T-cell (primary cell): ENCODE measurements around the gene GNB5. TPM values are rescaled to one million over a fixed set of nuclear protein-coding genes. Genes with fewer than 3 reads are reported as not detected.

ENCODE experiments used
- ATAC-seq, 4 experiments: fragments of 200-7000 bp in 3 of 4; fragments of 150-1000 bp in 1 of 4; cut with Tn5 transposase; replicated peaks in 1 of 4; 1 replicate in 3 of 4; 2 replicates in 1 of 4; pipeline ENCODE4 v1.10.0; 2021; ENCODE audit warnings: moderate library complexity in 3 of 4, mild to moderate bottlenecking in 2 of 4, moderate number of reproducible peaks in 1 of 4
- CTCF ChIA-PET, 2 donors: fragments of 300-600 bp; sonication (Branson Sonifier 250); formaldehyde crosslinking; loops; one replicate each; lab custom pipeline; 2022; ENCODE audit warnings: antibody characterized with exemption in 2 of 2; lab: Charles Lee
- POLR2A ChIA-PET, 2 donors: fragments of 300-600 bp; sonication (Branson Sonifier 250); formaldehyde crosslinking; loops; one replicate each; lab custom pipeline; 2022; ENCODE audit warnings: antibody characterized with exemption in 2 of 2; lab: Charles Lee
- DNase-seq, 35 experiments: peaks; one replicate each; pipeline versions ENCODE4 v3.0.0 to v3.0.0-alpha.2; 2013 to 2023
- H3K27ac ChIP-seq: one replicate; pipeline ENCODE4 v1.5.1; 2013; ENCODE audit warnings: low read length
- H3K27me3 ChIP-seq, 2 experiments: replicated peaks in 1 of 2; 1 replicate in 1 of 2; 2 replicates in 1 of 2; pipeline versions ENCODE4 v1.6.1 to v1.7.0; 2013; ENCODE audit warnings: low read length in 1 of 2, mixed read lengths in 1 of 2; ENCODE audit not compliant: control insufficient read depth in 2 of 2, insufficient read depth in 2 of 2; ENCODE audit errors: extremely low read depth in 1 of 2
- H3K36me3 ChIP-seq, 2 donors: 1 replicate in 1 of 2; 2 replicates in 1 of 2; pipeline versions ENCODE4 v1.6.1 to v1.7.0; 2013; ENCODE audit warnings: low read length in 1 of 2; ENCODE audit not compliant: control insufficient read depth in 2 of 2, insufficient read depth in 1 of 2; ENCODE audit errors: extremely low read depth in 1 of 2
- H3K4me1 ChIP-seq, 2 experiments: 1 replicate in 1 of 2; 2 replicates in 1 of 2; pipeline versions ENCODE4 v1.6.1 to v1.7.0; 2013; ENCODE audit warnings: low read length in 2 of 2, mixed read lengths in 1 of 2; ENCODE audit not compliant: insufficient read depth in 2 of 2, control insufficient read depth in 1 of 2; ENCODE audit errors: extremely low read depth in 1 of 2
- H3K4me3 ChIP-seq, 2 donors: 1 replicate in 1 of 2; 2 replicates in 1 of 2; pipeline versions ENCODE4 v1.5.1 to v1.7.0; 2013; ENCODE audit warnings: mild to moderate bottlenecking in 2 of 2, low read length in 1 of 2, moderate library complexity in 1 of 2; ENCODE audit not compliant: control insufficient read depth in 1 of 2; ENCODE audit errors: extremely low read depth in 1 of 2
- H3K9me3 ChIP-seq: 2 replicates; pipeline ENCODE4 v1.7.0; 2013
- H3K27ac Mint-ChIP-seq, 2 donors: one replicate each; pipeline ENCODE4 v1.8.0; 2020 to 2021; ENCODE audit warnings: mild to moderate bottlenecking in 2 of 2, mixed read lengths in 2 of 2
- H3K27me3 Mint-ChIP-seq, 2 donors: one replicate each; pipeline ENCODE4 v1.8.0; 2021 to 2022; ENCODE audit warnings: mixed read lengths in 2 of 2
- H3K36me3 Mint-ChIP-seq: one replicate; pipeline ENCODE4 v1.8.0; 2021; ENCODE audit warnings: mixed read lengths
- H3K4me1 Mint-ChIP-seq, 3 donors: one replicate each; pipeline ENCODE4 v1.8.0; 2020 to 2022; ENCODE audit warnings: mixed read lengths in 3 of 3, mild to moderate bottlenecking in 1 of 3
- H3K4me3 Mint-ChIP-seq, 3 donors: one replicate each; pipeline ENCODE4 v1.8.0; 2020 to 2022; ENCODE audit warnings: mild to moderate bottlenecking in 3 of 3, mixed read lengths in 3 of 3, moderate library complexity in 3 of 3
- H3K9me3 Mint-ChIP-seq, 3 donors: one replicate each; pipeline ENCODE4 v1.8.0; 2020 to 2022; ENCODE audit warnings: mixed read lengths in 3 of 3
- WGBS: methylation state at CpG from one replicate; pipeline ENCODE4 v1.1.5; 2013; ENCODE audit warnings: missing lambda C conversion rate; ENCODE audit not compliant: insufficient coverage; 5-methylcytosine and 5-hydroxymethylcytosine counted together
- total RNA-seq, 35 experiments: library from RNA in 6 of 35; stranded (reverse) in 6 of 35; fragments of 120-200 nt in 1 of 35; gene quantifications; one replicate each; pipeline versions ENCODE4 v1.2.1 to v1.2.4 and lab custom pipeline; 2013 to 2026

Gene GNB5
- total RNA-seq, 5 donors from 2014 or later (not counting 1 experiment from before 2014, with no cell fraction given) = 39.7 to 74.4 (median 54.7) TPM

GRCh38 chr15:52180851-52181450 is 10.2 kb downstream of the GNB5 start:
- peaks cover 11% of the 10 kb centered on the region for H3K36me3 Mint-ChIP-seq

GRCh38 chr15:52180196-52180835 is 10.9 kb downstream of the GNB5 start:
- peaks cover 37 to 45% (median 43%) of the 10 kb centered on the region in 3 donors for H3K4me1 Mint-ChIP-seq
- ChIA-PET POLR2A (interaction anchor here in 1 of 2 donors (0.7 to 2.1 kb wide), 7 partner anchors 9 to 385 kb away, joined by 3 to 10 read pairs (median 6); no protein-coding TSS in a partner anchor), CTCF (interaction anchor here (0.6 to 2.8 kb wide), 5 partner anchors 15 to 108 kb away, joined by 3 to 19 read pairs (median 4); no protein-coding TSS in a partner anchor)
- ATAC-seq (peak; percentile 31 to 49 (median 42)), DNase-seq (peak in 34 of 35 experiments; percentile 10 to 81 (median 55))
- no peaks in the 10 kb centered on the region for H3K36me3 ChIP-seq
- H3K27ac Mint-ChIP-seq = peak overlapping the region; percentile 92 to 95
- H3K4me3 Mint-ChIP-seq = peak overlapping the region; percentile 84 to 89 (median 88)
- H3K4me3 ChIP-seq = peak overlapping the region; percentile 92 to 93
- no peaks in the 10 kb centered on the region for H3K9me3 ChIP-seq
- no peaks in the 10 kb centered on the region for H3K27me3 ChIP-seq
- peaks cover 9 to 26% of the 10 kb centered on the region in 2 experiments for H3K4me1 ChIP-seq
- 13% methylated on average over 13 of the region's 31 CpGs for WGBS
- peak overlapping the region; percentile 98 for H3K27ac ChIP-seq
- no peaks in the 10 kb centered on the region for H3K9me3 Mint-ChIP-seq
- no peaks in the 10 kb centered on the region for H3K27me3 Mint-ChIP-seq
- peaks cover 12% of the 10 kb centered on the region for H3K36me3 Mint-ChIP-seq

More at GRCh38 chr15:52180851-52181450, 10.2 kb downstream of the GNB5 start:
- WGBS = 82% methylated on average over 2 of the region's 10 CpGs
- Mint-ChIP-seq H3K9me3 (no peaks in the 10 kb centered on the region), H3K27me3 (no peaks in the 10 kb centered on the region), H3K4me1 (peaks cover 36 to 45% (median 41%) of the 10 kb centered on the region in 3 donors), H3K4me3 (peak overlapping the region; percentile 84 to 89 (median 88)), H3K27ac (peak overlapping the region; percentile 92 to 95)
- H3K27ac ChIP-seq = peak overlapping the region; percentile 98
- H3K27me3 ChIP-seq = no peaks in the 10 kb centered on the region
- CTCF ChIA-PET = interaction anchor here in 1 of 2 donors (1.0 to 2.8 kb wide), 3 partner anchors 16 to 108 kb away, joined by 3 to 19 read pairs (median 4); no protein-coding TSS in a partner anchor
- POLR2A ChIA-PET = interaction anchor here (0.6 to 2.1 kb wide), 3 partner anchors 16 to 342 kb away, joined by 4 to 6 read pairs (median 6); no protein-coding TSS in a partner anchor
- no peak for DNase-seq
- no peak for ATAC-seq
- H3K36me3 ChIP-seq = no peaks in the 10 kb centered on the region
- H3K4me1 ChIP-seq = peaks cover 9 to 26% of the 10 kb centered on the region in 2 experiments
- H3K9me3 ChIP-seq = no peaks in the 10 kb centered on the region
- H3K4me3 ChIP-seq = peak overlapping the region; percentile 92 to 93

- no peaks in the 10 kb centered on the region for H3K9me3 ChIP-seq
- H3K27me3 ChIP-seq = no peaks in the 10 kb centered on the region
- H3K4me1 ChIP-seq = peaks cover 9 to 26% of the 10 kb centered on the region in 2 experiments
- Mint-ChIP-seq H3K9me3 (no peaks in the 10 kb centered on the region), H3K27me3 (no peaks in the 10 kb centered on the region), H3K36me3 (peaks cover 12% of the 10 kb centered on the region), H3K27ac (peak overlapping the region; percentile 97), H3K4me3 (peak overlapping the region; percentile 84 to 94 (median 93)), H3K4me1 (peaks cover 37 to 48% (median 43%) of the 10 kb centered on the region in 3 donors)
- under 1% methylated on average over 79 of the region's 105 CpGs for WGBS
- ChIA-PET CTCF (interaction anchor here (0.6 to 2.8 kb wide), 15 partner anchors 9 to 207 kb away, joined by 3 to 19 read pairs (median 3); no protein-coding TSS in a partner anchor), POLR2A (interaction anchor here (0.5 to 2.1 kb wide), 19 partner anchors 8 to 623 kb away, joined by 3 to 10 read pairs (median 4); partner anchors contain the start of gene LEO1 (in 1 of the 2))
- peak; percentile 82 to 90 (median 88) for ATAC-seq
- DNase-seq = peak; percentile 71 to 92 (median 88)
- peak overlapping the region; percentile 98 for H3K27ac ChIP-seq
- H3K4me3 ChIP-seq = peak overlapping the region; percentile 92 to 93
- H3K36me3 ChIP-seq = no peaks in the 10 kb centered on the region
These were observed 11.7 kb downstream of the GNB5 start for GRCh38 chr15:52179278-52180195.

- POLR2A ChIA-PET = interaction anchor here (0.5 to 2.1 kb wide), 18 partner anchors 8 to 1412 kb away, joined by 3 to 10 read pairs (median 4); partner anchors contain the start of gene LEO1 (in 1 of the 2)
- Mint-ChIP-seq H3K36me3 (peaks cover 13% of the 10 kb centered on the region), H3K4me3 (peak overlapping the region; percentile 84 to 94 (median 93)), H3K27ac (peak overlapping the region; percentile 97), H3K9me3 (no peaks in the 10 kb centered on the region), H3K4me1 (peaks cover 40 to 56% (median 48%) of the 10 kb centered on the region in 3 donors), H3K27me3 (no peaks in the 10 kb centered on the region)
- ATAC-seq (no peak), DNase-seq (peak in 3 of 35 experiments; percentile 11 to 14 (median 12))
- Histone ChIP-seq H3K36me3 (no peaks in the 10 kb centered on the region), H3K27ac (peak overlapping the region; percentile 69), H3K4me1 (peaks cover 9 to 26% of the 10 kb centered on the region in 2 experiments), H3K4me3 (peak overlapping the region; percentile 76 to 92), H3K27me3 (no peaks in the 10 kb centered on the region), H3K9me3 (no peaks in the 10 kb centered on the region)
- no CpG with 5 or more reads among the region's 10 CpGs for WGBS
- CTCF ChIA-PET = interaction anchor here (0.6 to 2.8 kb wide), 11 partner anchors 8 to 206 kb away, joined by 3 to 19 read pairs (median 4); no protein-coding TSS in a partner anchor
These were observed 12.4 kb downstream of the GNB5 start for GRCh38 chr15:52178765-52179164.

- ChIA-PET POLR2A (interaction anchor here in 1 of 2 donors (0.6 kb wide), 1 partner anchor 165 kb away, joined by 13 read pairs; no protein-coding TSS in a partner anchor), CTCF (interaction anchor here in 1 of 2 donors (1.3 kb wide), 1 partner anchor 35 kb away, joined by 3 read pairs; no protein-coding TSS in a partner anchor)
- H3K36me3 Mint-ChIP-seq = peaks cover 28% of the 10 kb centered on the region
- Histone ChIP-seq H3K36me3 (no peaks in the 10 kb centered on the region), H3K27me3 (no peaks in the 10 kb centered on the region), H3K4me1 (peaks cover 9% of the 10 kb centered on the region in 2 experiments), H3K27ac (no peak overlapping the region), H3K9me3 (no peaks in the 10 kb centered on the region), H3K4me3 (no peak overlapping the region)
- H3K9me3 Mint-ChIP-seq = no peaks in the 10 kb centered on the region
- ATAC-seq (no peak), DNase-seq (no peak)
- no peaks in the 10 kb centered on the region for H3K27me3 Mint-ChIP-seq
- no CpG with 5 or more reads among the region's 2 CpGs for whole genome bisulfite sequencing
- H3K4me3 Mint-ChIP-seq = no peak overlapping the region
- no peak overlapping the region for H3K27ac Mint-ChIP-seq
- H3K4me1 Mint-ChIP-seq = peaks cover 59 to 76% (median 62%) of the 10 kb centered on the region in 3 donors
These were observed 18.3 kb downstream of the GNB5 start for GRCh38 chr15:52172869-52173268.
